Stimulated activated CD8-positive, alpha-beta memory T cell treated with anti-CD3 and anti-CD28 coated beads, Interleukin-4, amount 100 ng/mL, for 1 hour (primary cell): Measurements from ENCODE around the gene COX6A2.
"Not testable (repeated sequence)": the region's sequence is repeated elsewhere in the genome, so short reads cannot be mapped to it uniquely, and the experiment has no call there.

Experiments
- DNase-seq, 2 donors: peaks; one replicate each; pipeline ENCODE4 v3.0.0-alpha.2; 2020; ENCODE audit warnings: low read depth in 2 of 2, low spot score in 1 of 2

The COX6A2 gene

GRCh38 chr16:31461921-31462804 lies 34.0 kb upstream of the COX6A2 start:
- no peak for DNase-seq

GRCh38 chr16:31461201-31461920 lies 33.2 kb upstream of the COX6A2 start:
- DNase-seq: no peak

GRCh38 chr16:31460582-31461002 lies 32.4 kb upstream of the COX6A2 start:
- no peak for DNase-seq

DNA sequence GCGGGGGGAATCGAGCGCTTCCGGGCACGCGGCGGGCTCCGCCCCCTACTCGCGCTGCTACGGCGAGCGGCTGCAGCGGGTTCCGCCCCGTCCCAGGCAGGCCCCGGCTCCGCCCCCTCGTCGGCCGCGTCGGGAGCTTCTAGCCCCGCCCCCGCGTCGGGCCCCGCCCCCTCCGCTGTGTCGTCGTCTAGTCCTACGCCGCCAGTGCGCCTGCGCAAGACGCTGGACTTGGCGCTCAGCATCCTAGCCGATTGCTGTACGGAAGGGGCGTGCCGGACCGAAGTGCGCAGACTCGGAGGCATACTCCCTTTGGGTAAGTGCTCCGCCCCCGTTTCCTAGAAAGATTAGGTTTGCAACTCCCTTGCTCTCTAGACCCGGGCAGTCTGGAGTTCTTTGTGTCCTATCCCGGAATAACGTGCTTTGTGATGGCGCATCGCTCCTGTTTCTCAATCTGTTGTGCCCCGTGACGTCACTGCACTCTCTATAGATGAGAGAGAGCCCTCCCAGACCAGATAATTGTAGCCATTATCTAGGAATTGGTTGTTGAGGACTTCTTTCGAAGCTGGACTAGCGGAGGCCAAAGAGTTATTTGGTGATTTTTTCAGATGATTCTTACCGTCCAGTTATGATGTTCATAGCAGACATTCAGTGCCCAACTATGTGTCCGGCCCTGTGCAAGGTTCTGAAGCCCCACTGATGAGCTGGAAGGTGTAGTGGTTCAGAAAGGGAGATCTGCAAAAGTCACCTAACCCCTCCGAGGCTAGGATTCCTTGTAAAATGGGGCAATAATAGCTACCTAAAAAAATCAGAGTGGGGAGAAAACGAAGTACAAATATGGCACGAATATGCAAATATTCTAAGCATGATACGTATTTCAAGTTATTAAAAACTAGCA lies 31.8 kb upstream of the COX6A2 start:
- peak; percentile 100 for DNase-seq

GRCh38 chr16:31458844-31459686 lies 30.9 kb upstream of the COX6A2 start, which contains the start of gene ARMC5:
Gene ARMC5, plus strand, starts transcription at chr16:31459501. Its CDS starts 24 bp downstream, at chr16:31459525.
- DNase-seq: peak; percentile 90 to 94

GRCh38 chr16:31458073-31458843 lies 30.1 kb upstream of the COX6A2 start:
- no peak for DNase-seq

DNA sequence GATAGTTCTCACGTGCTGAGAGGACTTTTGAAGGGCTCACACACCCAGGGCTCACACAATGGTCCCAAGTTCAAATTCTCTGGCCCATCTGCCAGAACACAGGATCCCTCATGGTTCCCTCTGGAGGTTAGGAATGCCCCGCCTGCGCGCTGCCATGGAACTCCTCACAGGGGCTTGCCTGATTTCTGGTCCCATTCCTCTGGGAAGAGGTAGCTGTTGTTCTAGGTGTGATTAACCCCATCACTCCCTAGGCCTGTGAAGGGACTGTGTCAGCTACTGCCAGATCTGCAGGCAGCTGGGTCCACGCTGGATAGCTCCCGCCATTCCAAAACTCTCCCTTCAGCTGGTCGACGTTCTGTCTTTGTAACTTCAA lies 28.8 kb upstream of the COX6A2 start:
- no peak for DNase-seq

- no peak for DNase-seq
Measured at GRCh38 chr16:31455601-31456314, 27.6 kb upstream of the COX6A2 start.

GRCh38 chr16:31453255-31454204 lies 25.4 kb upstream of the COX6A2 start:
- no peak for DNase-seq

DNA sequence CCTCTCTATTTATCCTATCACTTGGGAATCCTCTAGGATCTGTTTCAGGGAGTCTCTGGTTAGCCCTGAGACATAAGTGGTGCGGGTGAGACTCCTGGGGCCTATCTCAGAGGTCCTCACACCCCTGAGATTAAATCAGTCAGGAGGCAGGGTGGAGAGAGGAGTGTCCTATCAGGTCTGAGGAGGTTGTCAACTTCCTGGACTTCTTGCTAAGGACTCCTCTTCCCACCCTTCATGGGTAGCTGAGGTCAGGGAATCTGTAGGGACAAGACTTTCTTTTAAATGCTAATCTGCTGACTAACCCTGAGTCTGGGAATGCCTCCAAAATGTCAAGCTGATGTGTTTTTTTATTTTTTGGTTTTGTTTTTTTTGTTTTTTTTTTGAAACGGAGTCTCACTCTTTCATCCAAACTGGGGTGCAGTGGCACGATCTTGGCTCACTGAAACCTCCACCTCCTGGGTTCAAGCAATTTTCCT lies 24.5 kb upstream of the COX6A2 start:
- no peak for DNase-seq

GRCh38 chr16:31451681-31452351 lies 23.7 kb upstream of the COX6A2 start:
- no peak for DNase-seq

- no peak for DNase-seq
Measured at GRCh38 chr16:31451201-31451600, 23.0 kb upstream of the COX6A2 start.

GRCh38 chr16:31445931-31446330 lies 17.8 kb upstream of the COX6A2 start:
- DNase-seq: not testable (repeated sequence)

DNA sequence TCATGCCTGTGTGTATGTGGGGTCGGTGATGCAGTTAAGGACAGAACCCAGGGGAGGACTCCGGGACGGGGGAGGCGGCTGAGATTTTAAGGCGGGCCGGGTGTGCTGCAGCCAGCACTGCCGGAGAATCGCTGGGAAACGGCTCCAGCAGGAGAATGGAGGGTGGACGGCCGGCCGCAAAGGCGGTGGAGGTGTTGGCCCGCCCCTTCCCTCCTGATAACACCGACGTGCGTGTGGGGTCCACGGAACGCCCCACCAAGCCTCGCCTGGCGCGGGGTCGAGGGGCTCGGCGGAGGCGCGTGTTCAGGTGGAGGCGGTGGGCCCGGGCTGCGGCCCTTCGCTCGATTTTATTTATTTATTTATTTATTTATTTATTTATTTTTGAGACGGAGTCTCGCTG lies 13.8 kb upstream of the COX6A2 start:
- DNase-seq: no peak

DNA sequence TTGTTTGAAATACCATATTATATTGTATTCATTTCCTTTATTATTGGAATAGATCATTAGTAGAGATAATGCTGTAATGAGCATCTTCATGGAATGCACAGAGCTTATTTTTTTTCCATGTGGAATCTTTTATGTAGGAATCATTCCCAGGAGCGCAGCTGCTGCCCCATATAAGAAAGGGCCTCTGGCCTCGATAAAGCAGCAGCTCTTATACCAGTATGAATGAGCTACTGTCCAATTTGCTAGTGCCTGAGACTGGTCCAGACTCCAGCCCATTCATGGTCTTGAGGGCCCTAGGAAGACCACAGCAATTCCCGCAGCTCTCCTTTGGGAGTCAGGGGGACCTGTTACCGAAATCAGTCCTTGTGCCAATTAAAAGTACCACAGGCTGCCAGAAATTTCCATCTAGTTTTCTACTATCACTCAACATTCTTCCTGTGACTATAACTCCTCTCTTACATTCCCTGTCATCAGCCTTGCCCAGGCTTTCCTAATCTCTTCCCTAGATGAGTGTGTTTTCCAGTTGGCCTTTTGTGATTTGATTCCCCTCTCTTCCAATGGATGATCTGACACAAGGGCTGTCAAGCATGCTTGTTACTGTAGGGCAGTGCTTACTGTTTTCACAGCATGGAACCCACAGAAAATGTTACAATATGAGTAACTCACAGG lies 12.5 kb upstream of the COX6A2 start:
- DNase-seq: no peak

- DNase-seq: no peak
Measured at GRCh38 chr16:31439519-31439918, 11.4 kb upstream of the COX6A2 start.

DNA sequence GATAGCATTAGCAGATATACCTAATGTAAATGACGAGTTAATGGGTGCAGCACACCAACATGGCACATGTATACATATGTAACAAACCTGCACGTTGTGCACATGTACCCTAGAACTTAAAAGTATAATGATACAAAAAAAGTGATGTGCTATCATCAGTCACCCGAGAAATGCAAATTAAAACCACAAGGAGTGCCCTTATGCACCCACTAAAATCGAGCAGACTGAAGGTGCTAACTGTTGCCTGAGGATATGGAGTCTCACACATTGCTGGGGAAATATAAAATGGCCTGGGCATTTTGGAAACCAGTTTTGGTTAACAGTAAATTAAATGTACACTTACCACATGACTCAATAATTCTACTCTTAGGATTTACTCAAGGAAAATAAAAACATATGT lies 10.9 kb upstream of the COX6A2 start:
- DNase-seq: not testable (repeated sequence)
